OCI-LY3 (cell line): ENCODE results near the gene RPS6KA6.

Source experiments
- CTCF ChIP-seq: fragments of 200-600, 300-600 bp; sonication (generic); IDR thresholded peaks from 2 replicates; pipeline ENCODE4 v1.5.1; 2014; ENCODE audit warnings: antibody characterized with exemption, low read length, low read depth
- EZH2phosphoT487 ChIP-seq: fragments of 200-600 bp; shearing (Covaris generic); IDR thresholded peaks from 2 replicates; pipeline ENCODE4 v1.6.1; 2018; ENCODE audit warnings: antibody characterized with exemption, mixed run types, low read depth

GRCh38 chrX:84064814-84065213, 123.2 kb downstream of the RPS6KA6 start:
- TF ChIP-seq CTCF (no peak), EZH2phosphoT487 (no peak)
